H9 (cell line): ENCODE measurements around the gene RPS21. TPM values are rescaled to one million over a fixed set of nuclear protein-coding genes. Genes with fewer than 3 reads are reported as not detected.

Experiments
- DNase-seq: peaks from one replicate; pipeline ENCODE4 v3.0.0-alpha.2; 2017
- H2AFZ ChIP-seq: one replicate; pipeline ENCODE4 v1.6.1; 2013; ENCODE audit warnings: mild to moderate bottlenecking, low read length, control low read depth, moderate library complexity
- H2AK5ac ChIP-seq: 2 replicates; pipeline ENCODE4 v1.6.1; 2013; ENCODE audit warnings: low read length, control low read depth, mixed read lengths; ENCODE audit not compliant: insufficient read length
- H2BK120ac ChIP-seq: one replicate; pipeline ENCODE4 v1.6.1; 2013; ENCODE audit warnings: low read depth, mild to moderate bottlenecking, low read length, control low read depth, inconsistent platforms; ENCODE audit not compliant: poor library complexity, severe bottlenecking
- H2BK12ac ChIP-seq: 2 replicates; pipeline ENCODE4 v1.6.1; 2013; ENCODE audit warnings: low read length, control low read depth, mixed read lengths, low read depth; ENCODE audit not compliant: insufficient read length
- H2BK15ac ChIP-seq: 2 replicates; pipeline ENCODE4 v1.6.1; 2013; ENCODE audit warnings: low read depth, low read length, control low read depth
- H2BK20ac ChIP-seq: one replicate; pipeline ENCODE4 v1.6.1; 2013; ENCODE audit warnings: low read depth, mild to moderate bottlenecking, low read length, control low read depth, inconsistent platforms; ENCODE audit not compliant: poor library complexity, severe bottlenecking
- H2BK5ac ChIP-seq: 2 replicates; pipeline ENCODE4 v1.6.1; 2013; ENCODE audit warnings: low read length, control low read depth, mixed read lengths; ENCODE audit not compliant: insufficient read length
- H3K14ac ChIP-seq: 2 replicates; pipeline ENCODE4 v1.6.1; 2013; ENCODE audit warnings: low read length, control low read depth; ENCODE audit not compliant: insufficient read depth
- H3K18ac ChIP-seq: 2 replicates; pipeline ENCODE4 v1.6.1; 2013; ENCODE audit warnings: low read depth, mild to moderate bottlenecking, mixed read lengths, low read length, control low read depth; ENCODE audit not compliant: insufficient read length
- H3K23ac ChIP-seq: 2 replicates; pipeline ENCODE4 v1.6.1; 2013; ENCODE audit warnings: low read length, control low read depth, mixed read lengths, low read depth; ENCODE audit not compliant: insufficient read length
- H3K23me2 ChIP-seq: 2 replicates; pipeline ENCODE4 v1.6.1; 2013; ENCODE audit warnings: low read depth, mild to moderate bottlenecking, mixed read lengths, low read length, control low read depth; ENCODE audit not compliant: insufficient read length, poor library complexity, severe bottlenecking
- H3K27ac ChIP-seq: 2 replicates; pipeline ENCODE4 v1.5.1; 2013; ENCODE audit warnings: low read length, control low read depth, mixed read lengths, low read depth; ENCODE audit not compliant: insufficient read length
- H3K27me3 ChIP-seq: 2 replicates; pipeline ENCODE4 v1.6.1; 2013; ENCODE audit warnings: low read length, control low read depth, inconsistent platforms; ENCODE audit not compliant: insufficient read depth
- H3K4ac ChIP-seq: 2 replicates; pipeline ENCODE4 v1.6.1; 2013; ENCODE audit warnings: low read depth, mild to moderate bottlenecking, control low read depth, inconsistent platforms, low read length, moderate library complexity
- H3K4me1 ChIP-seq: 2 replicates; pipeline ENCODE4 v1.6.1; 2013; ENCODE audit warnings: low read length, control low read depth, inconsistent platforms; ENCODE audit not compliant: insufficient read depth
- H3K4me2 ChIP-seq: 2 replicates; pipeline ENCODE4 v1.6.1; 2013; ENCODE audit warnings: low read length, control low read depth, mixed read lengths; ENCODE audit not compliant: insufficient read length, insufficient read depth
- H3K56ac ChIP-seq: 2 replicates; pipeline ENCODE4 v1.6.1; 2013; ENCODE audit warnings: low read depth, mild to moderate bottlenecking, mixed read lengths, low read length, control low read depth; ENCODE audit not compliant: insufficient read length
- H3K79me1 ChIP-seq: 2 replicates; pipeline ENCODE4 v1.6.1; 2013; ENCODE audit warnings: low read depth, mild to moderate bottlenecking, moderate library complexity, low read length, control low read depth, inconsistent platforms; ENCODE audit not compliant: insufficient read depth, poor library complexity, severe bottlenecking
- H3K79me2 ChIP-seq: 2 replicates; pipeline ENCODE4 v1.6.1; 2013; ENCODE audit warnings: low read length, control low read depth, inconsistent platforms; ENCODE audit not compliant: insufficient read depth
- H3K9ac ChIP-seq: 2 replicates; pipeline ENCODE4 v1.6.1; 2013; ENCODE audit warnings: low read length, control low read depth, mixed read lengths; ENCODE audit not compliant: insufficient read length; ENCODE audit errors: extremely low read depth
- H3K9me3 ChIP-seq: one replicate; pipeline ENCODE4 v1.6.1; 2013; ENCODE audit warnings: low read depth, low read length, inconsistent platforms; ENCODE audit not compliant: control insufficient read depth
- H3T11ph ChIP-seq: one replicate; pipeline ENCODE4 v1.6.1; 2013; ENCODE audit warnings: mild to moderate bottlenecking, low read length, control low read depth, inconsistent platforms
- H4K20me1 ChIP-seq: one replicate; pipeline ENCODE4 v1.6.1; 2013; ENCODE audit not compliant: control insufficient read depth, insufficient read length, insufficient read depth
- H4K5ac ChIP-seq: 2 replicates; pipeline ENCODE4 v1.6.1; 2013; ENCODE audit warnings: low read depth, mild to moderate bottlenecking, mixed read lengths, low read length, control low read depth; ENCODE audit not compliant: insufficient read length
- H4K8ac ChIP-seq: replicated peaks from 2 replicates; pipeline ENCODE4 v1.6.1; 2013; ENCODE audit warnings: low read length, control low read depth, mixed read lengths, low read depth; ENCODE audit not compliant: insufficient read length
- H4K91ac ChIP-seq: 2 replicates; pipeline ENCODE4 v1.6.1; 2013; ENCODE audit warnings: low read depth, mild to moderate bottlenecking, moderate library complexity, mixed read lengths, low read length, control low read depth; ENCODE audit not compliant: insufficient read length
- H3K27ac Mint-ChIP-seq, 3 experiments: 2 replicates in 2 of 3; 3 replicates in 1 of 3; pipeline ENCODE4 v1.8.0; 2020 to 2021; ENCODE audit warnings: mixed read lengths in 3 of 3, mild to moderate bottlenecking in 1 of 3, moderate library complexity in 1 of 3
- H3K27me3 Mint-ChIP-seq: 2 replicates; pipeline ENCODE4 v1.8.0; 2021; ENCODE audit warnings: low read depth, mild to moderate bottlenecking, moderate library complexity, mixed read lengths
- H3K36me3 Mint-ChIP-seq, 3 experiments: 2 replicates in 2 of 3; 3 replicates in 1 of 3; pipeline ENCODE4 v1.8.0; 2020 to 2021; ENCODE audit warnings: low read depth in 3 of 3, mixed read lengths in 3 of 3; ENCODE audit not compliant: insufficient read depth in 1 of 3
- H3K4me1 Mint-ChIP-seq, 2 experiments: 2 replicates each; pipeline ENCODE4 v1.8.0; 2020; ENCODE audit warnings: mixed read lengths in 2 of 2
- H3K4me3 Mint-ChIP-seq, 2 experiments: 2 replicates in 1 of 2; 3 replicates in 1 of 2; pipeline ENCODE4 v1.8.0; 2020 to 2021; ENCODE audit warnings: mild to moderate bottlenecking in 2 of 2, mixed read lengths in 2 of 2, moderate library complexity in 1 of 2
- H3K9me3 Mint-ChIP-seq, 2 experiments: 2 replicates in 1 of 2; 3 replicates in 1 of 2; pipeline ENCODE4 v1.8.0; 2020; ENCODE audit warnings: mild to moderate bottlenecking in 2 of 2, mixed read lengths in 2 of 2, moderate library complexity in 1 of 2
- CTCF ChIP-seq: fragments of 200-600 bp; sonication (generic); conservative IDR thresholded peaks from 3 replicates; pipeline ENCODE4 v1.8.0; 2021; ENCODE audit warnings: antibody characterized with exemption, mild to moderate bottlenecking
- WGBS: extraction: QIAGEN DNeasy Blood & Tissue Kit; methylation state at CpG from one replicate; pipeline ENCODE4 v1.1.7; 2013; ENCODE audit warnings: missing lambda C conversion rate, low lambda C conversion rate, mixed read lengths; ENCODE audit not compliant: insufficient read length; ENCODE audit errors: extremely low coverage; 5-methylcytosine and 5-hydroxymethylcytosine counted together
- total RNA-seq: library from RNA; stranded (reverse); gene quantifications from 2 replicates; pipeline ENCODE4 v1.2.1, GENCODE V29; 2021

Gene RPS21
- total RNA-seq, 1 experiment from 2014 or later = 1,715 TPM

- no peak overlapping the region for H3K27ac Mint-ChIP-seq
Measured at GRCh38 chr20:62413896-62414481, 27.1 kb downstream of the RPS21 start.

More at GRCh38 chr20:62413896-62414481, 27.1 kb downstream of the RPS21 start:
- Histone ChIP-seq H4K5ac (no peak overlapping the region), H3K27me3 (no peaks in the 10 kb centered on the region), H3K4me2 (no peak overlapping the region), H3K23me2 (no peaks in the 10 kb centered on the region), H3K4ac (no peak overlapping the region), H3K9me3 (no peaks in the 10 kb centered on the region), H3K4me1 (no peaks in the 10 kb centered on the region), H2AFZ (no peak overlapping the region), H3K56ac (no peak overlapping the region), H3K79me2 (no peaks in the 10 kb centered on the region), H3K79me1 (no peaks in the 10 kb centered on the region), H4K8ac (no peak overlapping the region), H2BK5ac (no peak overlapping the region), H2BK15ac (no peak overlapping the region), H3K14ac (no peak overlapping the region), H2BK120ac (no peak overlapping the region), H3K18ac (no peak overlapping the region), H2BK20ac (no peak overlapping the region), H3K23ac (no peak overlapping the region), H3K27ac (no peak overlapping the region), H4K20me1 (no peaks in the 10 kb centered on the region), H2AK5ac (no peak overlapping the region), H2BK12ac (no peak overlapping the region), H4K91ac (no peak overlapping the region), H3K9ac (no peak overlapping the region), H3T11ph (no peak overlapping the region)
- no peaks in the 10 kb centered on the region for H3K36me3 Mint-ChIP-seq
- H3K4me3 Mint-ChIP-seq = no peak overlapping the region
- TF ChIP-seq CTCF = peak; percentile 54
- H3K4me1 Mint-ChIP-seq = peaks cover 0 to 5% of the 10 kb centered on the region in 2 experiments; a peak in 1 of 4 replicates
- H3K9me3 Mint-ChIP-seq = no peaks in the 10 kb centered on the region
- no CpG with 5 or more reads among the region's 22 CpGs for WGBS
- peaks cover 11% of the 10 kb centered on the region for H3K27me3 Mint-ChIP-seq
- DNase-seq = peak; percentile 67
